Neural progenitor cell (in vitro differentiated cells): ENCODE results near the gene TPPP. TPM values are rescaled to one million over a fixed set of nuclear protein-coding genes. Genes with fewer than 3 reads are reported as not detected.
"Not testable (repeated sequence)": the region's sequence is repeated elsewhere in the genome, so short reads cannot be mapped to it uniquely, and the experiment has no call there.

Experiments used
- DNase-seq: peaks from one replicate; pipeline ENCODE4 v3.0.0-alpha.2; 2016; ENCODE audit warnings: low spot score
- H2AFZ ChIP-seq: fragments of 200-600 bp; sonication (generic); replicated peaks from 2 replicates; pipeline ENCODE4 v1.6.1; 2016; ENCODE audit warnings: antibody characterized with exemption
- H3F3A ChIP-seq: fragments of 200-600 bp; sonication (generic); 2 replicates; pipeline ENCODE4 v1.6.1; 2016; ENCODE audit warnings: antibody characterized with exemption, low read depth
- H3K27ac ChIP-seq: fragments of 200-600 bp; sonication (generic); 2 replicates; pipeline ENCODE4 v1.5.1; 2016; ENCODE audit warnings: mild to moderate bottlenecking
- H3K27me3 ChIP-seq: fragments of 200-600 bp; sonication (generic); 2 replicates; pipeline ENCODE4 v1.6.1; 2016; ENCODE audit warnings: mild to moderate bottlenecking, moderate library complexity
- H3K36me3 ChIP-seq: fragments of 200-600 bp; sonication (generic); 2 replicates; pipeline ENCODE4 v1.5.1; 2016
- H3K4me1 ChIP-seq: fragments of 200-600 bp; sonication (generic); 2 replicates; pipeline ENCODE4 v1.6.1; 2016; ENCODE audit warnings: mixed run types
- H3K4me2 ChIP-seq: fragments of 200-600 bp; sonication (generic); 2 replicates; pipeline ENCODE4 v1.6.1; 2016
- H3K4me3 ChIP-seq: fragments of 200-600 bp; sonication (generic); 2 replicates; pipeline ENCODE4 v1.5.1; 2016
- H3K79me2 ChIP-seq: fragments of 200-600 bp; sonication (generic); 2 replicates; pipeline ENCODE4 v1.6.1; 2016; ENCODE audit warnings: low read depth
- H3K9ac ChIP-seq: fragments of 200-600 bp; sonication (generic); 2 replicates; pipeline ENCODE4 v1.6.1; 2016
- H3K9me3 ChIP-seq: fragments of 200-600 bp; sonication (generic); 2 replicates; pipeline ENCODE4 v1.5.1; 2016; ENCODE audit warnings: low read depth
- H4K20me1 ChIP-seq: fragments of 200-600 bp; sonication (generic); 2 replicates; pipeline ENCODE4 v1.6.1; 2016; ENCODE audit warnings: low read depth
- H3K27ac Mint-ChIP-seq: 3 replicates; pipeline ENCODE4 v1.8.0; 2021; ENCODE audit warnings: mixed read lengths
- H3K27me3 Mint-ChIP-seq: 2 replicates; pipeline ENCODE4 v1.8.0; 2022; ENCODE audit warnings: low read depth, mild to moderate bottlenecking, inconsistent platforms, moderate library complexity, mixed read lengths; ENCODE audit not compliant: insufficient read depth
- H3K36me3 Mint-ChIP-seq: 3 replicates; pipeline ENCODE4 v1.8.0; 2021; ENCODE audit warnings: mixed read lengths
- H3K4me1 Mint-ChIP-seq: 3 replicates; pipeline ENCODE4 v1.8.0; 2021; ENCODE audit warnings: mixed read lengths
- H3K4me3 Mint-ChIP-seq: 3 replicates; pipeline ENCODE4 v1.8.0; 2021; ENCODE audit warnings: mild to moderate bottlenecking, moderate library complexity, mixed read lengths
- H3K9me3 Mint-ChIP-seq: 3 replicates; pipeline ENCODE4 v1.8.0; 2020; ENCODE audit warnings: mixed read lengths
- EZH2 ChIP-seq: fragments of 200-600 bp; sonication (generic); IDR thresholded peaks from 2 replicates; pipeline ENCODE4 v1.6.1; 2017; ENCODE audit warnings: antibody characterized with exemption, mild to moderate bottlenecking, moderate library complexity
- EZH2phosphoT487 ChIP-seq: fragments of 200-600 bp; sonication (generic); IDR thresholded peaks from 2 replicates; pipeline ENCODE4 v1.6.1; 2017; ENCODE audit warnings: antibody characterized with exemption
- total RNA-seq: library from RNA; depleted of rRNA; stranded (reverse); fragments of >200 nt; gene quantifications from 2 replicates; pipeline ENCODE4 v1.2.3, GENCODE V29; 2015; ENCODE audit warnings: low replicate concordance
- TF ChIP-seq, protein P1 (sequence below): fragments of 200-600 bp; sonication (generic); IDR thresholded peaks from 2 replicates; pipeline ENCODE4 v1.5.1; 2017; ENCODE audit warnings: antibody characterized with exemption, mild to moderate bottlenecking

TPPP gene
- total RNA-seq, 1 donor from 2014 or later, result not detected

DNA sequence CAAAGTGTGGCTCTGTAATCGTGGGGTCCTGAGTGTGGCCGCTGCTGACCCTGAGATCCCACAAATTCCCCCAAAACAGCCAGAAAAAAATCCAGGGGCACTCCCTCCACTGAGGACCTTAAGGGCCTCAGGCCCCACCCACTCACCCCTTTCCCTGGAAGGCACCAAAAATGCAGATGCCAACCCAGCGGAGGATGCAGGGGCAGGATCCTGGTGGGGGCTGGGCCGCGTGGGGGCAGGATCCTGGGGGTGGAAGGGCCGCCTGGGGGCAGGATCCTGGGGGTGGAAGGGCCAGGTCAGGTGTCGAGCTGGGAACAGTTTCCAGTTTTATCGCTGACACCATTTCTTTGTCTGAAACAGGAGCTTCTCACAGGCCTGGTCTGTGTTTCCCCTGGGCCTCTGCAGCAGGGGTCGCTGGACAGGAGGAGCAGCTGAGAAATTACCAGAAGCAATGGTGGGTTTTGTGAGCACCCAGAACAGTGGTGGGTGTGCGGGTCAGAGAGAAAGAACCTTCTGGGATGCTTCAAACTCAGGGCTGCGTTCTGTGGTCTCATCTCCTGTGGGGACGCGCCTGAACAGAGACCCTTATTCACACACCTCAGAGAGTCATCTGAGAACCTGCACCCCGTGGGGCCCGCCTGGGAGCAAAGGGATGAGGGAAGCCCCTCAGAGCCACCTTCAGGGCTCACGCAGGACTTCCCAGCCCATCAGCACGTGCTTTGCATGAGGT lies 13.8 kb downstream of the TPPP start:
- not testable (repeated sequence) for H3K9me3 Mint-ChIP-seq, H2AFZ ChIP-seq, H3K4me3 Mint-ChIP-seq, H3K4me3 ChIP-seq, H3K9ac ChIP-seq, H3K27ac ChIP-seq, H3K36me3 ChIP-seq, H3K4me2 ChIP-seq, H4K20me1 ChIP-seq, H3K4me1 ChIP-seq, H3K36me3 Mint-ChIP-seq, DNase-seq, H3K4me1 Mint-ChIP-seq, H3K9me3 ChIP-seq, H3K79me2 ChIP-seq, H3K27ac Mint-ChIP-seq, H3F3A ChIP-seq, H3K27me3 Mint-ChIP-seq
- peaks cover 24% of the 10 kb centered on the region for H3K27me3 ChIP-seq

DNA sequence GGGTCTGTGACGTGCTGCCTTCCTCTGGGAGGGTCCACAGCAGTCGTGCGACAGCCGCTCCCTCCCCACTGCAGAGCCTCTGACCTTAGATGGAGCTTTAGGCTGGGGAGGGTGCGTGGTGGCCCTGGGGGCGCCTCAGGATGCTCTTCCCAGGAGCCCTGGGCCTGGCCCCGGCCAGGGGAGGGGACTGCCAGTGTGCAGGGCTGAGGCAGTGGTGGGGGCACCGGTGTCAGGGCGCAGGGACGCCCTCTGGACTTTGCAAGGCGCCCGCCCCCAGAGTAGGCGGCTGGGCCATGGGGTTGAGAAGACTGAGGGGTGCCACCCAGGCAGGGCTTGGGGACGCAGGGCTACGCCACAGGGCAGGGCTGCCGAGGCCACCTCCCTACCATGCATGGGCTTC lies 14.6 kb downstream of the TPPP start:
- H3K9me3 Mint-ChIP-seq, H3K4me1 ChIP-seq: not testable (repeated sequence)

DNA sequence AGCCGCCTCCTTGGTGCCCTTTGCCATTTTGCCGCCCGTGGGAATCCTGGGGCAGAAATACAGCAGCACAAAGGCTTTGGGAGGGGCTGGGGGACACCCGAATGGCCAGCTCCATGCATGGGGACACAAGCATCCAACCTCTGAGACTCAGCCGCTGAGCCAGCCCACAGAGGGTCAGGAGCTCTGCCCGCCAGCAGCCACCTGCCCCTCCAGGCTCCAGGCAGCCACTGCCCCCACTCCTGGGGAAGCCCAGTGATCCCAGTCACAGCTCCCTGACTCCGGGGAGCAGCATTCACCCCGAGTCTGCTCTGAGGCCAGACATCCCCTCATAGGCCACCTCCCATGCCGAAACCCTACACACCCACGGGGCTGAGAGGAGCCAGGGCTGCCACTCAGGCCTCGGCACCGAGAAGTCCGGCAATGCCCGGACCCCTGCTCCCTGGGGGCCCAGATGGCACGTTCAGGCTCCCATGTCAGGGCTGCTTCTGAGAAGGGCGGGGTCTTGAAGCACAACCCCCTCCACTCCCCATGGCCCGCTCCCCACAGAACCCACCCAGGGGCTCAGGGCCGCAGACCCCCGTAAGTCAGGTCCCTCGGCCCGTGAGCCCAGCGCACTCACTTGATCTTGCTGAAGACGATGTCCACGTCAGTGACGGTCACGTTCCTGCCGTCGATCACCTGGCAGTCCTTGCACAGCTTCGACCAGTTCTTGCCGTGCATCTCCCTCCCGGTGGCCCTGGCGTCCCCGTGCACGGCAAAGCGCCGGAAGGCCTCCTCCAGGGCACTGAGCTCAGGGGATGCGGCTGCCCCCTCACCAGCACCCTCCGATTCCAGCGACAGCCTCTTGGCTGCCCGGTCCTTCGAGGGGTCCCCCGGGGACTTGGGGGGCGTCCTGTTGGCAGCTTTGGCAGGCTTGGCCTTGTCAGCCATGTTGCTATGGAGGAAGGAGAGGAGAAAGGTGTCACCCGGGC lies 15.7 kb downstream of the TPPP start:
- H3K4me2 ChIP-seq, result no peak overlapping the region
- no peak overlapping the region for H3K27ac ChIP-seq
- H2AFZ ChIP-seq, result no peak overlapping the region
- peaks cover 11% of the 10 kb centered on the region for H3K4me1 Mint-ChIP-seq
- H3F3A ChIP-seq, result peaks cover 2% of the 10 kb centered on the region
- H3K9me3 Mint-ChIP-seq, result no peaks in the 10 kb centered on the region
- peaks cover 8% of the 10 kb centered on the region for H3K4me1 ChIP-seq
- no peak overlapping the region for H3K9ac ChIP-seq
- no peaks in the 10 kb centered on the region for H3K79me2 ChIP-seq
- no peak overlapping the region for H3K4me3 ChIP-seq
- no peaks in the 10 kb centered on the region for H3K9me3 ChIP-seq
- no peak for DNase-seq
- peaks cover 12% of the 10 kb centered on the region for H3K27me3 Mint-ChIP-seq
- no peaks in the 10 kb centered on the region for H3K36me3 ChIP-seq
- TF ChIP-seq, protein P1, sequence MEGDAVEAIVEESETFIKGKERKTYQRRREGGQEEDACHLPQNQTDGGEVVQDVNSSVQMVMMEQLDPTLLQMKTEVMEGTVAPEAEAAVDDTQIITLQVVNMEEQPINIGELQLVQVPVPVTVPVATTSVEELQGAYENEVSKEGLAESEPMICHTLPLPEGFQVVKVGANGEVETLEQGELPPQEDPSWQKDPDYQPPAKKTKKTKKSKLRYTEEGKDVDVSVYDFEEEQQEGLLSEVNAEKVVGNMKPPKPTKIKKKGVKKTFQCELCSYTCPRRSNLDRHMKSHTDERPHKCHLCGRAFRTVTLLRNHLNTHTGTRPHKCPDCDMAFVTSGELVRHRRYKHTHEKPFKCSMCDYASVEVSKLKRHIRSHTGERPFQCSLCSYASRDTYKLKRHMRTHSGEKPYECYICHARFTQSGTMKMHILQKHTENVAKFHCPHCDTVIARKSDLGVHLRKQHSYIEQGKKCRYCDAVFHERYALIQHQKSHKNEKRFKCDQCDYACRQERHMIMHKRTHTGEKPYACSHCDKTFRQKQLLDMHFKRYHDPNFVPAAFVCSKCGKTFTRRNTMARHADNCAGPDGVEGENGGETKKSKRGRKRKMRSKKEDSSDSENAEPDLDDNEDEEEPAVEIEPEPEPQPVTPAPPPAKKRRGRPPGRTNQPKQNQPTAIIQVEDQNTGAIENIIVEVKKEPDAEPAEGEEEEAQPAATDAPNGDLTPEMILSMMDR, result no peak
- TF ChIP-seq EZH2phosphoT487 (no peak), EZH2 (no peak)
- H3K27me3 ChIP-seq, result peaks cover 37% of the 10 kb centered on the region
- H3K36me3 Mint-ChIP-seq, result no peaks in the 10 kb centered on the region
- H3K27ac Mint-ChIP-seq, result no peak overlapping the region
- no peak overlapping the region for H3K4me3 Mint-ChIP-seq
- H4K20me1 ChIP-seq, result peaks cover 5% of the 10 kb centered on the region

More for the DNA sequence above, 14.6 kb downstream of the TPPP start:
- peaks cover 31% of the 10 kb centered on the region for H3K27me3 ChIP-seq
- not testable (repeated sequence) for H3K36me3 ChIP-seq, H3K79me2 ChIP-seq, H3K9me3 ChIP-seq, H3K4me3 ChIP-seq, H3K27me3 Mint-ChIP-seq, H3K4me3 Mint-ChIP-seq, H3K36me3 Mint-ChIP-seq, H3K9ac ChIP-seq, H3F3A ChIP-seq, H4K20me1 ChIP-seq, H2AFZ ChIP-seq, H3K4me2 ChIP-seq, H3K27ac ChIP-seq, DNase-seq, H3K4me1 Mint-ChIP-seq, H3K27ac Mint-ChIP-seq

DNA sequence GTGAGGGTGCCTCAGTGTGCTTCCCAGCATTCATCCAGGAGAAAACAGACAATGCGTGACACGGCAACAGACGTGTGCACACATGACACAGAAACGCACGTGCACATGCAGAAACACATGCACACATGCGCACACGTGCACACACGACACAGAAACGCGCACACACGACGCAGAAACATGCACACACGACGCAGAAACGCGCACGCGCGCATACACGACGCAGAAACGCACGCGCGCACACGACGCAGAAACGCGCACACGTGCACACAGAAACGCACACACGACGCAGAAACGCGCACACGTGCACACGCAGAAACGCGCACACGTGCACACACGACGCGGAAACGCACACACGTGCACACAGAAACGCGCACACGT lies 16.5 kb downstream of the TPPP start:
- TF ChIP-seq EZH2, result no peak
- no peak for TF ChIP-seq EZH2phosphoT487
- TF ChIP-seq, protein P1, result no peak
- no peaks in the 10 kb centered on the region for H3K79me2 ChIP-seq
- no peak for DNase-seq
- H3F3A ChIP-seq, result peaks cover 2% of the 10 kb centered on the region
- H4K20me1 ChIP-seq, result peaks cover 13% of the 10 kb centered on the region
- no peak overlapping the region for H3K27ac ChIP-seq
- no peak overlapping the region for H2AFZ ChIP-seq
- H3K9me3 ChIP-seq, result no peaks in the 10 kb centered on the region
- peaks cover 14% of the 10 kb centered on the region for H3K4me1 Mint-ChIP-seq
- H3K4me2 ChIP-seq, result no peak overlapping the region
- no peaks in the 10 kb centered on the region for H3K9me3 Mint-ChIP-seq
- peak overlapping the region; percentile 82 for H3K27ac Mint-ChIP-seq
- no peaks in the 10 kb centered on the region for H3K36me3 ChIP-seq
- H3K4me3 ChIP-seq, result no peak overlapping the region
- H3K27me3 Mint-ChIP-seq, result peaks cover 12% of the 10 kb centered on the region
- H3K27me3 ChIP-seq, result peaks cover 40% of the 10 kb centered on the region
- H3K36me3 Mint-ChIP-seq, result no peaks in the 10 kb centered on the region
- H3K4me1 ChIP-seq, result peaks cover 8% of the 10 kb centered on the region
- H3K9ac ChIP-seq, result no peak overlapping the region
- H3K4me3 Mint-ChIP-seq, result no peak overlapping the region
